Measurements from ENCODE around the gene GPC5. TPM values are rescaled to one million over a fixed set of nuclear protein-coding genes. Genes with fewer than 3 reads are reported as not detected.

The GPC5 gene
- polyA plus RNA-seq, 4 donors: 0.18 to 0.86 TPM; not detected in 2

- no peak overlapping the region for H3K4me3 ChIP-seq (ENCODE audit: low read depth in 1 of 3, low read length in 3 of 3)
- H3K36me3 ChIP-seq (ENCODE audit: control insufficient read depth in 3 of 3, insufficient read depth in 2 of 3, low read depth in 1 of 3, low read length in 3 of 3): no peaks in the 10 kb centered on the region
- FAIRE-seq: no peak
- WGBS, 3 donors: 0 to 23% (median 4%) methylated on average over 3 of the region's 3 CpGs
- peaks cover 0 to 2% (median 0%) of the 10 kb centered on the region in 3 donors for H3K27me3 ChIP-seq (ENCODE audit: control insufficient read depth in 3 of 3, insufficient read depth in 3 of 3, low read length in 3 of 3)
- DNase-seq: no peak
- no peaks in the 10 kb centered on the region for H3K9me3 ChIP-seq (ENCODE audit: control insufficient read depth in 2 of 2, insufficient read depth in 1 of 2, low read depth in 1 of 2, low read length in 1 of 2)
- H3K4me1 ChIP-seq (ENCODE audit: control insufficient read depth in 3 of 3, insufficient read depth in 2 of 3, low read depth in 1 of 3, low read length in 2 of 3): no peaks in the 10 kb centered on the region
- H3K27ac ChIP-seq (ENCODE audit: low read depth in 1 of 3, low read length in 2 of 3): no peak overlapping the region
Measured at GRCh38 chr13:91719033-91719432, 320.6 kb downstream of the GPC5 start.

GRCh38 chr13:91721413-91721812, 323.0 kb downstream of the GPC5 start:
- WGBS, 3 donors: 72 to 82% (median 73%) methylated on average over 3 of the region's 3 CpGs
- H3K9me3 ChIP-seq (ENCODE audit: control insufficient read depth in 2 of 2, insufficient read depth in 1 of 2, low read depth in 1 of 2, low read length in 1 of 2): no peaks in the 10 kb centered on the region
- H3K36me3 ChIP-seq (ENCODE audit: control insufficient read depth in 3 of 3, insufficient read depth in 2 of 3, low read depth in 1 of 3, low read length in 3 of 3): no peaks in the 10 kb centered on the region
- peaks cover 0 to 2% (median 0%) of the 10 kb centered on the region in 3 donors for H3K27me3 ChIP-seq (ENCODE audit: control insufficient read depth in 3 of 3, insufficient read depth in 3 of 3, low read length in 3 of 3)
- no peak for FAIRE-seq
- H3K4me1 ChIP-seq (ENCODE audit: control insufficient read depth in 3 of 3, insufficient read depth in 2 of 3, low read depth in 1 of 3, low read length in 2 of 3): no peaks in the 10 kb centered on the region
- H3K27ac ChIP-seq (ENCODE audit: low read depth in 1 of 3, low read length in 2 of 3): no peak overlapping the region
- no peak for DNase-seq
- no peak overlapping the region for H3K4me3 ChIP-seq (ENCODE audit: low read depth in 1 of 3, low read length in 3 of 3)

- H3K4me1 ChIP-seq (ENCODE audit: control insufficient read depth in 3 of 3, insufficient read depth in 2 of 3, low read depth in 1 of 3, low read length in 2 of 3): no peaks in the 10 kb centered on the region
- no peak overlapping the region for H3K4me3 ChIP-seq (ENCODE audit: low read depth in 1 of 3, low read length in 3 of 3)
- no peak overlapping the region for H3K27ac ChIP-seq (ENCODE audit: low read depth in 1 of 3, low read length in 2 of 3)
- 20 to 23% (median 23%) methylated on average over 4 of the region's 4 CpGs for WGBS, 3 donors
- no peaks in the 10 kb centered on the region for H3K9me3 ChIP-seq (ENCODE audit: control insufficient read depth in 2 of 2, insufficient read depth in 1 of 2, low read depth in 1 of 2, low read length in 1 of 2)
- peak; percentile 27 to 30 for DNase-seq
- H3K27me3 ChIP-seq (ENCODE audit: control insufficient read depth in 3 of 3, insufficient read depth in 3 of 3, low read length in 3 of 3): no peaks in the 10 kb centered on the region
- H3K36me3 ChIP-seq (ENCODE audit: control insufficient read depth in 3 of 3, insufficient read depth in 2 of 3, low read depth in 1 of 3, low read length in 3 of 3): no peaks in the 10 kb centered on the region
- no peak for FAIRE-seq
Measured at GRCh38 chr13:91722267-91722884, 324.0 kb downstream of the GPC5 start.

GRCh38 chr13:91724591-91724990, 326.2 kb downstream of the GPC5 start:
- WGBS, 3 donors: 73 to 90% (median 82%) methylated on average over 3 of the region's 3 CpGs
- DNase-seq (no peak), FAIRE-seq (no peak)

GRCh38 chr13:91725646-91726045, 327.2 kb downstream of the GPC5 start:
- Histone ChIP-seq H3K4me3 (ENCODE audit: low read depth in 1 of 3, low read length in 3 of 3) (no peak overlapping the region), H3K9me3 (ENCODE audit: control insufficient read depth in 2 of 2, insufficient read depth in 1 of 2, low read depth in 1 of 2, low read length in 1 of 2) (no peaks in the 10 kb centered on the region), H3K36me3 (ENCODE audit: control insufficient read depth in 3 of 3, insufficient read depth in 2 of 3, low read depth in 1 of 3, low read length in 3 of 3) (no peaks in the 10 kb centered on the region), H3K27me3 (ENCODE audit: control insufficient read depth in 3 of 3, insufficient read depth in 3 of 3, low read length in 3 of 3) (no peaks in the 10 kb centered on the region), H3K4me1 (ENCODE audit: control insufficient read depth in 3 of 3, insufficient read depth in 2 of 3, low read depth in 1 of 3, low read length in 2 of 3) (no peaks in the 10 kb centered on the region), H3K27ac (ENCODE audit: low read depth in 1 of 3, low read length in 2 of 3) (no peak overlapping the region)
- FAIRE-seq: no peak
- 12 to 38% (median 12%) methylated on average over 4 of the region's 4 CpGs for WGBS, 3 donors
- DNase-seq: no peak

More at GRCh38 chr13:91724591-91724990, 326.2 kb downstream of the GPC5 start:
- no peaks in the 10 kb centered on the region for H3K36me3 ChIP-seq (ENCODE audit: control insufficient read depth in 3 of 3, insufficient read depth in 2 of 3, low read depth in 1 of 3, low read length in 3 of 3)
- H3K9me3 ChIP-seq (ENCODE audit: control insufficient read depth in 2 of 2, insufficient read depth in 1 of 2, low read depth in 1 of 2, low read length in 1 of 2): no peaks in the 10 kb centered on the region
- H3K27ac ChIP-seq (ENCODE audit: low read depth in 1 of 3, low read length in 2 of 3): no peak overlapping the region
- H3K4me3 ChIP-seq (ENCODE audit: low read depth in 1 of 3, low read length in 3 of 3): no peak overlapping the region
- H3K4me1 ChIP-seq (ENCODE audit: control insufficient read depth in 3 of 3, insufficient read depth in 2 of 3, low read depth in 1 of 3, low read length in 2 of 3): no peaks in the 10 kb centered on the region
- H3K27me3 ChIP-seq (ENCODE audit: control insufficient read depth in 3 of 3, insufficient read depth in 3 of 3, low read length in 3 of 3): no peaks in the 10 kb centered on the region

GRCh38 chr13:91726671-91727070, 328.2 kb downstream of the GPC5 start:
- FAIRE-seq (no peak), DNase-seq (no peak)
- Histone ChIP-seq H3K9me3 (ENCODE audit: control insufficient read depth in 2 of 2, insufficient read depth in 1 of 2, low read depth in 1 of 2, low read length in 1 of 2) (no peaks in the 10 kb centered on the region), H3K36me3 (ENCODE audit: control insufficient read depth in 3 of 3, insufficient read depth in 2 of 3, low read depth in 1 of 3, low read length in 3 of 3) (no peaks in the 10 kb centered on the region), H3K27ac (ENCODE audit: low read depth in 1 of 3, low read length in 2 of 3) (no peak overlapping the region), H3K4me1 (ENCODE audit: control insufficient read depth in 3 of 3, insufficient read depth in 2 of 3, low read depth in 1 of 3, low read length in 2 of 3) (no peaks in the 10 kb centered on the region), H3K4me3 (ENCODE audit: low read depth in 1 of 3, low read length in 3 of 3) (no peak overlapping the region), H3K27me3 (ENCODE audit: control insufficient read depth in 3 of 3, insufficient read depth in 3 of 3, low read length in 3 of 3) (no peaks in the 10 kb centered on the region)
- 67 to 75% (median 70%) methylated on average over 6 of the region's 6 CpGs for WGBS, 3 donors

GRCh38 chr13:91729859-91730258, 331.4 kb downstream of the GPC5 start:
- no peak overlapping the region for H3K27ac ChIP-seq (ENCODE audit: low read depth in 1 of 3, low read length in 2 of 3)
- 65 to 85% (median 76%) methylated on average over 1 of the region's 1 CpG for WGBS, 3 donors
- FAIRE-seq (no peak), DNase-seq (no peak)
- H3K4me3 ChIP-seq (ENCODE audit: low read depth in 1 of 3, low read length in 3 of 3): no peak overlapping the region
- no peaks in the 10 kb centered on the region for H3K27me3 ChIP-seq (ENCODE audit: control insufficient read depth in 3 of 3, insufficient read depth in 3 of 3, low read length in 3 of 3)
- no peaks in the 10 kb centered on the region for H3K36me3 ChIP-seq (ENCODE audit: control insufficient read depth in 3 of 3, insufficient read depth in 2 of 3, low read depth in 1 of 3, low read length in 3 of 3)
- no peaks in the 10 kb centered on the region for H3K4me1 ChIP-seq (ENCODE audit: control insufficient read depth in 3 of 3, insufficient read depth in 2 of 3, low read depth in 1 of 3, low read length in 2 of 3)
- no peaks in the 10 kb centered on the region for H3K9me3 ChIP-seq (ENCODE audit: control insufficient read depth in 2 of 2, insufficient read depth in 1 of 2, low read depth in 1 of 2, low read length in 1 of 2)

GRCh38 chr13:91739751-91740150, 341.3 kb downstream of the GPC5 start:
- no peak overlapping the region for H3K27ac ChIP-seq (ENCODE audit: low read depth in 1 of 3, low read length in 2 of 3)
- DNase-seq (no peak), FAIRE-seq (no peak)
- no peak overlapping the region for H3K4me3 ChIP-seq (ENCODE audit: low read depth in 1 of 3, low read length in 3 of 3)
- H3K36me3 ChIP-seq (ENCODE audit: control insufficient read depth in 3 of 3, insufficient read depth in 2 of 3, low read depth in 1 of 3, low read length in 3 of 3): no peaks in the 10 kb centered on the region
- WGBS, 3 donors: 83 to 96% (median 87%) methylated on average over 2 of the region's 2 CpGs
- no peaks in the 10 kb centered on the region for H3K27me3 ChIP-seq (ENCODE audit: control insufficient read depth in 3 of 3, insufficient read depth in 3 of 3, low read length in 3 of 3)
- peaks cover 0 to 4% of the 10 kb centered on the region in 2 donors for H3K9me3 ChIP-seq (ENCODE audit: control insufficient read depth in 2 of 2, insufficient read depth in 1 of 2, low read depth in 1 of 2, low read length in 1 of 2)
- no peaks in the 10 kb centered on the region for H3K4me1 ChIP-seq (ENCODE audit: control insufficient read depth in 3 of 3, insufficient read depth in 2 of 3, low read depth in 1 of 3, low read length in 2 of 3)

GRCh38 chr13:91740756-91741155, 342.3 kb downstream of the GPC5 start:
- H3K4me1 ChIP-seq (ENCODE audit: control insufficient read depth in 3 of 3, insufficient read depth in 2 of 3, low read depth in 1 of 3, low read length in 2 of 3): no peaks in the 10 kb centered on the region
- no peak overlapping the region for H3K4me3 ChIP-seq (ENCODE audit: low read depth in 1 of 3, low read length in 3 of 3)
- WGBS, 3 donors: 66 to 68% (median 68%) methylated on average over 2 of the region's 2 CpGs
- no peaks in the 10 kb centered on the region for H3K27me3 ChIP-seq (ENCODE audit: control insufficient read depth in 3 of 3, insufficient read depth in 3 of 3, low read length in 3 of 3)
- DNase-seq (no peak), FAIRE-seq (no peak)
- no peaks in the 10 kb centered on the region for H3K36me3 ChIP-seq (ENCODE audit: control insufficient read depth in 3 of 3, insufficient read depth in 2 of 3, low read depth in 1 of 3, low read length in 3 of 3)
- H3K9me3 ChIP-seq (ENCODE audit: control insufficient read depth in 2 of 2, insufficient read depth in 1 of 2, low read depth in 1 of 2, low read length in 1 of 2): peaks cover 0 to 4% of the 10 kb centered on the region in 2 donors
- H3K27ac ChIP-seq (ENCODE audit: low read depth in 1 of 3, low read length in 2 of 3): no peak overlapping the region

Measured in small intestine (tissue), 7 donors.